NCI-H510A treated with DMSO at 0.1 percent for 48 hours (cell line): ENCODE results near the gene PID1.
"Not testable (repeated sequence)": the region's sequence is repeated elsewhere in the genome, so short reads cannot be mapped to it uniquely, and the experiment has no call there.

Experiments
- DNase-seq: peaks from one replicate; lab custom pipeline; 2025; lab: John Stamatoyannopoulos, UW

Gene PID1

DNA sequence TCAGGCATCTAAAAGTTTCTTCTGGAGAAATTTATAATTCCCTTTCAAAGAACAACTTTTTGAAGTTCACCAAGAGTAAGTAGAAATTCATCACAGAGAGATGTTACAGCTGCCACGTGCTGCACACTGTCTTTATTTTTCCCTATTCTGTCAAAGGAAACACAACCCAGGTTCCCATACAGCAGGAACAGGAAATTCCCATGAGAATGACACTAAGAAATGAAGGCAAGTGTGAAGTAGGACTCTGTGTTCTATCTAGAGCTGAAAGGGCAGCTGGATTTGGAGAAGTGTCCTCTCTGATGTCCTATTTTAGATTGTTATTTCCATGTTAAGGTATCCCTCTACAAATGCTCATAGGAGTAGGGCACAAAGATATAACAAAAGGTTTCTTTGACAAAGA lies 58.8 kb downstream of the PID1 start:
- DNase-seq = no peak

DNA sequence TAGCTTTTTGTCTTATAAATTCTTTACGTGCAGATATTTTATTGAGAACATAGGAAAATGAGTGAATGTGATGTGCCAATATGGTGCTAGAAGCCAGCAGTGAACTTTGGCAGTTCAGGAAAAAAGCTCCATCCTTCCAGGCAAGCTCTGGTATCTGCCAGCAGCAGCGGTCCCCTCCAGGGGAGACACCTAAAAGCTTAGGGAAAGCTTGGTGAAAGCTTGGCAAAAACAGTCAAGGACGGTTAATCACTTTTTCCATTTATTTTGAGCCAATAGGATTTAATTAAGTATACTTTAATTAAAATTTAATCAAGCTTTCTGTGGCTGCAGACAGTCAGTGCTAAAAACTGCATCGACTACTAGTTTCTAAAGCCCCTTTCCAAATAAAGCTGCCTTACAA lies 60.4 kb downstream of the PID1 start:
- no peak for DNase-seq

DNA sequence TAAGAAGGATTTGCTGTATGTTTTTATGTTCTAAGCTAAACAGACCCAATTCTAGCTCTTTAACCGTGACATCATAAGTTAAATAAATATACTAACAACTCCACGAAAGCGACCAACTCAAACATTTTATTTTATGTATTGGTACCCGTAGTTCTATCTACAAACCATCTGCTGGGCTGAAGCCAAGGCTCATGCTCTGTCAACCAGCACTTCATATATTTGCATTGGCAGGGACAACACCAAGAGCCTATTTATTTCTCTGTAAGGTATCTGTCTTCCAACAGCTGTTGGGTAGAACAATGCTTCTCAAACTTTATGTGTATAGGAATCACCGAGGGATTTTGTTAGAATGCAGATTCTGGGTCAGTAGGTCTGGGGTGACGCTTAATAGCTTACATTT lies 64.5 kb downstream of the PID1 start:
- peak; percentile 67 for DNase-seq

- peak; percentile 16 for DNase-seq
These were observed 65.4 kb downstream of the PID1 start for GRCh38 chr2:229205704-229206103.

DNA sequence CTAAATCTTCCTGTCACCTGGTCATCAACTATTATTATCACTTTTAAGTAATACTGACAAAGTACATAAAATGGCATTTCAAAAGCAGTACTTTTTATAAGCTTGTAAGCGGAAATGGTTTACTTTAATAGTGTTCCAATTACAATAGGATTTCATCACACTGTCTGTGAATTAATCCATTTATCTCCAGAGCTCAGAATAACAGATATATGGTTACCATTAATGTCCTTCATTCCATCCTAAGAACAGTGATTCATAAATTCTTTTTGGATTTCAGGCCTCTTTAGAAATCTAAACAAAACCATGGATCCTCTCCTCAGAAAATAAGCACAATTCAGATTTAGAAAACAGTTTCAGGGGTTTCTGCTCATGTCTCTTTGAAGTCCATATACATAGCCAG lies 68.4 kb downstream of the PID1 start:
- no peak for DNase-seq

DNA sequence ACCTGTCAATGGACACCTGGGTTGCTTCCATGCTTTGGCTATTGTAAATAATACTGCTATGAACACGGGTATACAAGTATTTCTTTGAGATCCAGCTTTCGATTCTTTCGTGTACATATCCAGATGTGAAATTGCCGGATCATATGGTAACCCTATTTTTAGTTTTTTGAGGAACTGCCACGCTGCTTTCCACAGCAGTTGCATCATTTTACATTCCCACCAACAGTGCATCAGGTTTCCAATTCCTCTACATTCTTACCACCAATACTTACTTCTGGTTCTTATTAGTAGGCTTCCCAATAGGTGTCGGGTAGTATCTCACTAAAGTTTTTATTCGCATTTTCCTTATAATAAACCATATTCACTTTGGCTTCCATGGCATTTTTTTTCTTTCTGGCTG lies 69.6 kb downstream of the PID1 start:
- DNase-seq = no peak

GRCh38 chr2:229199267-229199666 lies 71.8 kb downstream of the PID1 start:
- DNase-seq = no peak

DNA sequence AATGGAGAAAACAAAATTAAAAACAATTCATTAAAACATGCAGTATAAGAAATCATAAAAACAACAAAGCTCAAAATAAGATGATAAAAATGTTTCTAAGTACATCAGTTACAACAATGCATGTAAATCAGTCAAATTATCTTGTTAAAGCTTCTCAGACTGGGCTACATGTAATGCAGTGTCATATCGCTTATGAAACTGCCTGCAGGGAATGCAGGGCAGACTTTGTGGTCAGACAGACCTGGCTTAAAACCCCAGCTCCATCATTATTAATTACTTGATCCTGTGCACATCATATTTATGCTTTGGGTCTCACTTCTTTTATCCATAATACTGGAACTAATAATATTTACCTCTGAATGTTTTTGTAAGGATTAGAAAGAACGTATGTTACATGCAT lies 74.6 kb downstream of the PID1 start:
- DNase-seq = no peak

DNA sequence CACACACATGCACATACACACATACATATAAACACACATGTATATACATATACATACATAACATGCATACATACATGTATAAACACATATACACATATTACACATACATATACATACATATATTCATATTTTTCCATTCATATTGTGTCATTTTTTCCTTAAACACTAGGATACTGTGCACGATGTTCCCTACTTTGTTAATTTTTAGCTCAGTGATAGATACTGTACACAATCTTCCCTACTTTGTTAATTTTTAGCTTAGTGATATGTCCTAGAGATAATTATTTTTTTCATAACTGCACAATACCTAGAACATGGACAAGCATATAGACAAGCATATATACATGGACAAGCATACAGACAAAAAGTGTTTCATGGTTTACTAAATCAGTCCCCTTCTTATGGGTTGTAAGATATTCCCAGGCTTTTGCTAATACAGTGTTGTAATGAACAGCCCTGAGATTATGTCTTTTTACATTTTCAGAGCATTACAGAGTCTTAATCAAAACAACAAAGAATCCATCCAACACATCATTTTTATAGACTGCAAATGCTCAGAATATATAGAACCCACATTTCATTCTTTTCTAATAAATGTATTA lies 75.6 kb downstream of the PID1 start:
- no peak for DNase-seq

DNA sequence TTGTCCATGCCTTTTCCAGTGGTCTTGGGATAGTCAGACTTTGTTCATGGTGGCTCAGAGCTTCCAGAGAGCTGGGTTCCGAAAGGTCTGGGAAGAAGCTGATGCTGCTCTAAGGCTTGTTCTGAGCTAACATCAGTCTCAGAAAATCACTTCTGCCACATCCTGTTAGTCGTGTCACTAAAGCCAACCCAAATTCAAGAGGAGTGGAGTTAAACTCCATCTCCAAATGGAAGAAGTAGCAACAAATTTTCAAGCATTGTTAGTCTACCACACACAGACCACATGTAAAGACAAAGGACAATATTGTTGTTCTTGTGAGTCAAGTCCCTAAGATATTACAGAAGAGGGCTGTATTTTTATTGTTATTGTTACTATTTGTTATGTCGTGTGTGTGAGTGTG lies 77.8 kb downstream of the PID1 start:
- DNase-seq = no peak

GRCh38 chr2:229191413-229191812 lies 79.7 kb downstream of the PID1 start:
- DNase-seq = no peak

DNA sequence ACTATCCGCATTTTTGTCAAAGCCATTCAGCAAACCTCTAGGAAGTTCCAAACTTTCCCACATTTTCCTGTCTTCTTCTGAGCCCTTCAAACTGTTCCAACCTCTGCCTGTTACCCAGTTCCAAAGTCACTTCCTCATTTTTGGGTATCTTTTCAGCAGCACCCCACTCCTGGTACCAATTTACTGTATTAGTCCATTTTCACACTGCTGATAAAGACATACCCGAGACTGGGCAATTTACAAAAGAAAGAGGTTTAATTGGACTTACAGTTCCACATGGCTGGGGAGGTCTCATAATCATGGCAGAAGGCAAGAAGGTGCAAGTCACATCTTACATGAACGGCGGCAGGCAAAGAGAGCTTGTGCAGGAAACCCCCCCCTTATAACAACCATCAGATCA lies 84.0 kb downstream of the PID1 start:
- not testable (repeated sequence) for DNase-seq

- no peak for DNase-seq
These were observed 89.4 kb downstream of the PID1 start for GRCh38 chr2:229181641-229182040.

- DNase-seq = no peak
These were observed 90.4 kb downstream of the PID1 start for GRCh38 chr2:229180658-229181057.

DNA sequence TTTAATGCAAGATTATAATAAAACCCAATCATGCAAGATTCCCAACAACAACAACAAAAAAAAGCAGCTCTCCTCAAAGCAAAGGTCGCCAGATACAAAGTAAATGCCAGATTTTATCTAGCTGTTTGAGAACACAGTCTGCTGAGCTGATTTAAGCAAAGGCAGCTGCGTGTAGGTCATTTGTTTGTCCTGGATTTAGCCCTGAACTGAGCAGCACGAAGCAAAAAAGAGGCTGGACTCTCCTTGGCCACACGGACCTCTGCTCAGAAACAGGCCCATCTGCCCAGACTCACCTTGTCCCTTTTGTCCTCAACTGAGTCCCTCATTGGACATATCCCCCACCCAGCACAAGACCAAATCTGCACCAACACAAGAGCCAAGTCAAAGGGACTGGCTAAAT lies 91.5 kb downstream of the PID1 start:
- DNase-seq = no peak

- DNase-seq = no peak
These were observed 92.4 kb downstream of the PID1 start for GRCh38 chr2:229178706-229179105.

DNA sequence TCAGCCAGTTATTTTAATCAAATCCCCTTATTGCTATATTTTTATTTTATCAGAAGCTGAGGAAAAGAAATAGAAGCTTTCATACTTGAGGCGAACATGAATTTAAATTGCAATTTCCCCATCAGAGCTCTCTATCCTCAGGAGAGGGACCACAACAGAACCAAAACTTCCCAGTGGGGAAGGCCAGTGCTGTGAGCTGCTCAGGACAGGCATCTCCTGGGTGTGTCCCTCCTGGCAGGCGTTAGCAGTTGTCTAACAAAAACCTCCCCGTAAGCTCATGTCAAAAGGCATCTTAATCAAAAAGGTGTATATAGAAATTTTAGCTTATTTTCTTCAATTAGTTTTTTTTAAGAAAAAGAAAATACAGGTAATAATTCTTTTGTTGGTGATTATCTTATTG lies 93.0 kb downstream of the PID1 start:
- no peak for DNase-seq

GRCh38 chr2:229176136-229176535 lies 95.0 kb downstream of the PID1 start:
- DNase-seq = no peak

DNA sequence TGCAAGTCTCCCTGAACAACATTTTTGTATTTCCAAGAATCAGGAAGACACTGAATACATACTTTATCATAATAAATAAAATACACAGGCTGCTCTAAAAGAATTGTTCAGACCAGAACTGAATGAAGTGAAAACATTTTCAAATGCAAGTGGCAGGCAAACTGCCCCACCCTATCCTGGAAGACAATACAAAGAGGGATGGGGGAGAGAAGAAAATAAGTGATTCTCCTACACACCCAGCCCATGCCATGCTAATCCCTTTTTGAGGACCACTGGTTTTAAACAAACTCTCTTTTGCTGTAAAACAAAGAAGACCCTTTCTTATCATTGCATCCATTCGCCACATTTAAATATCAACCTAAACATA lies 95.6 kb downstream of the PID1 start:
- no peak for DNase-seq

GRCh38 chr2:229174794-229175496 lies 96.1 kb downstream of the PID1 start:
- no peak for DNase-seq

DNA sequence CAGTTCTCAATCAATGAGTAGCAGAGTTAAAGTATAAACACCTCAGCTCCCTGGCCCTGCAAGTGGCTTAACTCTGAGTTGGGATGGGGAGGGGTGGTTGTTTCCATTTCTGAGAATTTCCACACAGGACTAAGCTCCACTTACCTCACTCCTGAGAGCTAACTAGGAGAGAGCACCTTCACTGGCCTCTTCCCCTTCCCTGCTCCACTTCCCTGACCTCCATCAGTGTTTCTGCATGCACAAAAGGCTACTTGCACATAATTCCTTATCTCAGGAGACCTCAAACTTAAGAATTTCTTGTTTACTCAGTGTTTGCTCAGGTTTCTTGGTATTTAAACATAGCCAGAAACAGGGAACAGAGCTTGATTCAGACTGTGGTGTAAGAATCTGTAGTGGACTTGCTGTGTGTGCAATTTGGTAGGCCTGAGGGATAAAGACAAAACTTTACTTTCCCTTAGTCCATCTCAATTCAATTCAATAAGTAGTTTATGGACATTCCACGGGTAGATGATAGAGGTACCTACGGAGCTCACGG lies 97.2 kb downstream of the PID1 start:
- no peak for DNase-seq

DNA sequence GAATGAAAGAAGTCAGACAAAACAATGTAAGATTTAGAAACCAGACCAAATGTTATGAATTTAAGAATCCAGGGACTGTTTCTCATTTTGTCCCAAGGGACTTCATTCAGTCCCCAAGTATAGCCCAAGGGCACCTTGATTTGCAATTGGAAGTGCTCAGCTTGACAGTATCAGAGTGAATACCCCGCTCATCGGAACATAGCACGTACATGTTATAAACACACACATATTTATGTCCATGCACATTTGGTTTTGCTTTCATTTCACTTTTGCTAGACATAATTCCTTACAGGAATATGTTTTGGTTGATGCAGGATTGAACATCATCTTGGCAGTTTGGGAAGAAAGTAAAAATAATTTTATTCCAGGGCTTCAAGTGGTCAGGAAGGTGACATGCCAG lies 100.2 kb downstream of the PID1 start:
- no peak for DNase-seq

DNA sequence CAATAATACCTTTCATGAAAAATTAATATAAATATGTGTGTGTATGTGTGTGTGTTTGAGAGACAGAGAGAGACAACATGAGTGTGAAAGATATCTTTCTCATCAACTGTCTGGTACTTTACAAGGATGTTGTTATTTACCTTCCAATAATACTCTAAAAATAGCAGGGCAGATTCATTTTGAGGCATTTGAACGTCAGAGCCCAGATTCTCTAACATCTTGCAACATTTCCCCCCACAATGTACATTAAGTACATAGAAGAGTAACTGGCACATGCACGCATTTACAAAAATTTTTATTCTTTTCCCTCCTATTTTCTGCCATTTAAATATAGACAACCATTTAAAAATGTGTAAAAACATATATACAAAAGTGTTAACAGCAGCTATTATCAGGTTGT lies 100.9 kb downstream of the PID1 start:
- no peak for DNase-seq

- DNase-seq = no peak
These were observed 101.3 kb downstream of the PID1 start for GRCh38 chr2:229169751-229170150.
